A375 (cell line): ENCODE data around the gene JAG1. TPM values are rescaled to one million over a fixed set of nuclear protein-coding genes. Genes with fewer than 3 reads are reported as not detected.

Experiments
- small RNA-seq: library from RNA; depleted of rRNA; stranded (forward); fragments of <200 nt; gene quantifications from one replicate; pipeline ENCODE3, GENCODE V24; 2014
- total RNA-seq: library from RNA; depleted of rRNA; stranded (reverse); fragments of >200 nt; shearing (Covaris generic); gene quantifications from 2 replicates; pipeline ENCODE4 v1.2.3, GENCODE V29; 2014; rRNA removed

Gene JAG1
- 20.1 and 27.2 TPM in 2 replicates for total RNA-seq

DNA sequence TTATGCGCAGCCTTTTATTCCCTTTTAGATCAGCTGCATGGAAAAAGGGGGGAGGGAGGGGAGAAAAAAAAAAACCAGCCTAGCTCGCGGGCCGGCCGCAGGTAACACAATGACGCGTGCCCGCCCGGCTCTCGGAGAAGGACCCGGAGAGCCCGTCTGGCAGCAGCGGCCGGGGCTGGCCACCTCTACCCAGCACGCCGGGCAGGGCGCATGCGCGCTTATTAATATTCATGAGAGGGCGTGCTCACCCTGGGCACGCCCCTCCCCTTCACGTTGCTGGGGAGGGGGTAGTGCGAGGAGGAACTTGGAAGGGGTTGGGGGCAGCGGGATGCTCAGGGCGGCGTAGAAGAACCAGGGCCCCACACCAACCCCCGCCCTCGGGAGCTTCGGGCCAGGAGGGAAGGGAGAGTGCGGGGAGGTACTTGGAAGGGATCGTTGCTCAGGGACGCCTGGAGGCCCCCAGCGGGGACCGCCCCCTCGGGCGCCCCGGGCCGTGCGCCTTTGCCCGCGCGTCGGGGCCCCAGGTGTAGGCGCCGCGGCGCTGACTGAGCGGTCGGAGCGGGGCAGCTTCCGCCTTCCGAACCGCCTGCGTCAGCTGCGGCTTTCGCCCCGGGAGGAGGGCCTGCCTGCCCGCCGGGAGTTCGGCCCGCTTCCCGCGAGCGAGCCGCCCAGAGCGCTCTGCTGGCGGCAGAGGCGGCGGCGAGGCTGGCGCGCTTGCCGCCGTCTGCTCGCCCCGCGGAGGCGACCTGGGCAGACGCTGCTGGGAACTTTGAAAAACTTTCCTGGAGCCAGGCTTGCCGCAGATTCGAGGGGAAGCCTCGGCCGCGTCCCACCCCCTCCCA is at the start of gene JAG1:
TSS of gene JAG1 (minus strand) at position 158 of the 842 bp plus-strand sequence. CDS start 469 bp downstream, outside the sequence.

Small RNA genes within 50 kb of the gene (small RNA-seq; reads per million reads assigned to genes)
- gene MIR6870 = not detected

Other genes starting within 250 kb of the JAG1 start
- 6.9 and 7.3 TPM in 2 replicates for gene MKKS, start 239.8 kb downstream of the JAG1 start, total RNA-seq
- gene SLX4IP, start 238.7 kb downstream of the JAG1 start, total RNA-seq = 4.3 and 4.6 TPM in 2 replicates